HG02884 (cell line): ENCODE results near the gene IKZF3.
"Not testable (repeated sequence)": the region's sequence is repeated elsewhere in the genome, so short reads cannot be mapped to it uniquely, and the experiment has no call there.

ENCODE experiments used
- ATAC-seq: cut with Tn5 transposase; IDR thresholded peaks from one replicate; pipeline ENCODE4 v1.9.1; 2021; ENCODE audit warnings: mild to moderate bottlenecking, moderate library complexity; ENCODE audit not compliant: unreplicated experiment

IKZF3 gene

DNA sequence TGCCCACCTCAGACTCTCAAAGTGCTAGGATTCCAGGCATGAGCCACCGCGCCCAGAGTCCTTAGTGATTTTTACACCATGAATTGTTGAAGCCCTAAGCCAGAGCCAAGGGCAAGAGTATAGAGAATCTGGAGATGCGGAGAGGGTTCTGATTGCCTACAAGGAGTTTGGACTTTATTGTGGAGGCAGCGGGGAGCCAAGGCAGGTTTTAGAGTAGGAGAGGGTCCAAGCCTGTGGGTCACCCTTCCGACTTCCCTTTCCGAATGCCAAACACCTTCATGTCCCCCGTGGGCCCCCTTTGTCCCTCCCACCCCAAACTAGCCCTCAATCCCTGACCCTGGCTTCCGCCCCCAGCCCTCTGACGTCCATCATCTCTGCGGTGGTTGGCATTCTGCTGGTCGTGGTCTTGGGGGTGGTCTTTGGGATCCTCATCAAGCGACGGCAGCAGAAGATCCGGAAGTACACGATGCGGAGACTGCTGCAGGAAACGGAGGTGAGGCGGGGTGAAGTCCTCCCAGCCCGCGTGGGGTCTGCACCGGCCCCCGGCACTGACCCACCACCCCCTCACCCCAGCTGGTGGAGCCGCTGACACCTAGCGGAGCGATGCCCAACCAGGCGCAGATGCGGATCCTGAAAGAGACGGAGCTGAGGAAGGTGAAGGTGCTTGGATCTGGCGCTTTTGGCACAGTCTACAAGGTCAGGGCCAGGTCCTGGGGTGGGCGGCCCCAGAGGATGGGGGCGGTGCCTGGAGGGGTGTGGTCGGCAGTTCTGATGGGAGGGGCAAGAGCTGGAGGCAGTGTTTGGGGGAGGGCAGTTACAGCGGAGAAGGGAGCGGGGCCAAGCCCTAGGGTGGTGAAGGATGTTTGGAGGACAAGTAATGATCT is 140.9 kb downstream of the IKZF3 start:
- no peak for ATAC-seq

DNA sequence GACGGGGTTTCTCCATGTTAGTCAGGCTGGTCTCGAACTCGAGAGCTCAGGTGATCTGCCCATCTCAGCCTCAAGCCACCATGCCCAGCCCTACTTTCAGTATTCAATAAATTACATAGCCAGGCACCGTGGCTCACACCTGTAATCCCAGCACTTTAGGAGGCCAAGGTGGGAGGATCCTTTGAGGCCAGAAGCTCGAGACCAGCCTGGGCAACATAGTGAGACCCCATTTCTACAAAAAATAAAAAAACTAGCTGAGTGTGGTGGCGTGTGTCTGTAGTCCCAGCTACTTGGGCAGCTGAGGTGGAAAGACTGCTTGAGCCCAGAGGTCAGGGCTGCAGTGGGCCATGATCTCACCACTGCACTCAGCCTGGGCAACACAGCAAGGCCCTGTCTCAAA is 142.0 kb downstream of the IKZF3 start:
- ATAC-seq, result no peak

DNA sequence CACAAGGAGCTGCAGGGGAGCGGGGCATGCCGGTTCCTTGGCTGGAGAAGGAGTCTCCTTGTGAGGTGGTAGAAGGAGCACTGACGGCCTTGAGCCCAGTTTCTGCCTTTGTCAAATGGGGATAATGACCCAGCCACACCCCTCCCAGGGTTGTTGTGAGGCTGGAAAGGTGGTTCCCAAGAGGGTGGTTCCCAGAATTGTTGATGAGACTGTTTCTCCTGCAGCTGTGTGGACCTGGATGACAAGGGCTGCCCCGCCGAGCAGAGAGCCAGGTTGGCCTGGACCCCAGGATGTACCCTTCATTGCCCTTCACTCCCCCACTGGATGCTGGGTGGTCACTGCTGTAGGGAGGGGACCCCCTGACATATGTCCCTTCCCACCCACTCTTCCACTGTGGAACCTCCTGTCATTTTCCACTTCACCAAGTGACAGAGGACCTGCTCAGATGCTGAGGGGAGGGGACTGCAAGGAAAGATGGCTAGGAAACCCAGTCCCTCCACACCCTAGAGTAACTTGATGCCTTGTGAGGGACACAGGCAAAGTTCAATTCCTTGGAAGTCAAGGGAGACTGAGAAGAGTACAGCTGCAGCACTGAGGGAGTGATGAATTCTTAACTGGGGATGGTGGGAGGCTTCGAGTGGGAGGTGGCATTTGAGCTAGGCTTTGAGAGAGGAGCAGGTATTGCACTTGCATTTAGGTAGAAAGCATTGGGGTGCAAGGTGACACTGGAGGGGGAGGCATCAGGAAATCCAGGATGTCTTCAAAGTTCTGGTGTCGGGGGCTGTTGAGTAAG is 144.4 kb downstream of the IKZF3 start:
- ATAC-seq, result no peak

DNA sequence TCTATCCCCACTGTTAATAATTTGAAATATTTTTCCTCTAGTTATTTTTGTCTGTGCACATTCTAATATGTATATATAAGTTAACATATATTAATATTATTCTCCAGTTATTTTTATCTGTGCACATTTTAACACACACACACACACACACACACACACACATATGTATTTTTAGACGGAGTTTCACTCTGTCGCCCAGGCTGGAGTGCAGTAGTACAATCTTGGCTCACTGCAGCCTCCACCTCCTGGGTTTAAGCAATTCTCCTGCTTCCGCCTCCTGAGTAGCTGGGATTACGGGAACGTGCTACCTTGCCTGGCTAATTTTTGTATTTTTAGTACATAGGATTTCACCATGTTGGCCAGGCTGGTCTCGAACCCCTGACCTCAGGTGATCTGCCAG is 146.5 kb downstream of the IKZF3 start:
- ATAC-seq, result no peak

DNA sequence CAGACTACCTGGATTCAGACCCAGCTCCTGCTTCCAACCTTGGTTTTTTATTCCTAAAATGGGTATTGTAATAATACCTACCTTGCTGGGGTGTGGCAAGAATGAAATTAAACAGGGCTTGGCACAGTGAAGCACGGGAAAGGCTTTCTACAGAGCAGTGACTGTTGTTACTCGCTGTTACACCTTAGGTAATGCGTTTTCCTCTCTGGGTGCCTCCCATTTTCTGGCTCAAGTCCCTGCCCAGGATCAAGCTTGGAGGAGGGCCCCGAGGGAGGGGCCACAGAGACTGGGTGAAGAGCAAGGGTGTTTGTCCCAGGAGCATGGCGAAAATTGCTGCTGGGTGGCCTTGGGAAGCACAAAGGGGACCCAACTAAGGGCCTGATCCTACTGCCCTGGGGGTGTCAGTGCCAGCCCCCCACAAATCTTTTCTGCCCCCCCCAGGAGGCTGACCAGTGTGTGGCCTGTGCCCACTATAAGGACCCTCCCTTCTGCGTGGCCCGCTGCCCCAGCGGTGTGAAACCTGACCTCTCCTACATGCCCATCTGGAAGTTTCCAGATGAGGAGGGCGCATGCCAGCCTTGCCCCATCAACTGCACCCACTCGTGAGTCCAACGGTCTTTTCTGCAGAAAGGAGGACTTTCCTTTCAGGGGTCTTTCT is 147.1 kb downstream of the IKZF3 start:
- no peak for ATAC-seq

DNA sequence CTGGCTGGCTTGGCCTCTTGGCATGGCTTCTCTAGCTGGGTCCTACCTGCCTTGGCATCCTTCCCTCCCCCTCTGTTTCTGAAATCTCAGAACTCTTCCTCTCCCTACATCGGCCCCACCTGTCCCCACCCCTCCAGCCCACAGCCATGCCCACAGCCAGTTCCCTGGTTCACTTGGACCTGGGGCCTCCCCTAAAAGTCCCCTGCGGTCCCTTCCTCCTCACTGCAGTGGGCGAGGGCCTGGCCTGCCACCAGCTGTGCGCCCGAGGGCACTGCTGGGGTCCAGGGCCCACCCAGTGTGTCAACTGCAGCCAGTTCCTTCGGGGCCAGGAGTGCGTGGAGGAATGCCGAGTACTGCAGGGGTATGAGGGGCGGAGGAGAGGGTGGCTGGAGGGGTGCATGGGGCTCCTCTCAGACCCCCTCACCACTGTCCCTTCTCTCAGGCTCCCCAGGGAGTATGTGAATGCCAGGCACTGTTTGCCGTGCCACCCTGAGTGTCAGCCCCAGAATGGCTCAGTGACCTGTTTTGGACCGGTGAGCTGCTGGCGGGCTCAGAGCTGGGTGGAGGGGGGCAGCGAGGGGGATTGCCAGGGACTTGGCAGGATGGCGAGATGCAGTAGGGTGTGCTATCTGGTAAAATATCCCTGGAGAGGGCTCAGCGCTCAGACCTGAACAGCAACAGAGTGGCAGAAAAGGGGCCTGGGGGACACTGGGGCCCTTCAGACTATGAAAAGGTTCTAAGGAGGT is 147.9 kb downstream of the IKZF3 start:
- no peak for ATAC-seq

DNA sequence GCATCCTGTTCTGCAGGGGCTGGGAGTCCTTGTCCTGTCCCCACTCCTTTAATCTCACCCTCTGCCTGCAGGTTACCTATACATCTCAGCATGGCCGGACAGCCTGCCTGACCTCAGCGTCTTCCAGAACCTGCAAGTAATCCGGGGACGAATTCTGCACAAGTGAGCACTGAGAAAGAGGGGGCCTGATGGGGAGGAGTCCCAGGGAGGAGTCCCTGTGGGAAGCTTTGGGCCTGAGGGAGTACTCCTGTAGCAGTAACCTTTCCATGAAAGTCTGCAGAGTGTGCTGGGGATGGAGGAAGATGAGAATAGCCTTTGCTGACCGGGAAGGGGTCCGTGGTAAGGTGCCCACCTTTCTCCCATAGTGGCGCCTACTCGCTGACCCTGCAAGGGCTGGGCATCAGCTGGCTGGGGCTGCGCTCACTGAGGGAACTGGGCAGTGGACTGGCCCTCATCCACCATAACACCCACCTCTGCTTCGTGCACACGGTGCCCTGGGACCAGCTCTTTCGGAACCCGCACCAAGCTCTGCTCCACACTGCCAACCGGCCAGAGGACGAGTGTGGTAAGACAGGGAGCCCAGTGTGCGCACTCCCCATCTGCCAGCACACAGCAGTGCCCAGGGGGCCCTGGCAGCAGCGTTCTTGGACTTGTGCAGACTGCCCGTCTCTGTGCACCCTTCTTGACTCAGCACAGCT is 148.6 kb downstream of the IKZF3 start:
- ATAC-seq, result no peak

DNA sequence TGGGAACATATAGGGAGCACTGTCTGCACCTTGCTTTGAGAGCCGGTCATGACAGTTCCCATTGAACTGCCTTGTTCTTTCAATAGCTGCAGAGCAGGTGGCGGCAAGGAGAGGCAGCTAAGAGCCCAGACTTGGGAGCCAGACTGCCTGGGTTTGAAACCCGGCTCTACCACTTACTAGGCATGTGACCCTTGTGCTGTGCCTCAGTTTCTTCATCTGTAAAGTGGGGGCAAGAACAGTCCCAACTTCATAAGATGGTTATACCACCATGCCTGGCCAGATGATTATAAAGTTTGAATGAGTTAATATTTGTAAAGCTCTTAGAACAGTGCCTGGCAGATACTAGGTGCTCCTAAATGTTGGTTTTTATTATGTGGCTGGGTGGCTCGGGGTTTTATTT is 149.9 kb downstream of the IKZF3 start:
- no peak for ATAC-seq

DNA sequence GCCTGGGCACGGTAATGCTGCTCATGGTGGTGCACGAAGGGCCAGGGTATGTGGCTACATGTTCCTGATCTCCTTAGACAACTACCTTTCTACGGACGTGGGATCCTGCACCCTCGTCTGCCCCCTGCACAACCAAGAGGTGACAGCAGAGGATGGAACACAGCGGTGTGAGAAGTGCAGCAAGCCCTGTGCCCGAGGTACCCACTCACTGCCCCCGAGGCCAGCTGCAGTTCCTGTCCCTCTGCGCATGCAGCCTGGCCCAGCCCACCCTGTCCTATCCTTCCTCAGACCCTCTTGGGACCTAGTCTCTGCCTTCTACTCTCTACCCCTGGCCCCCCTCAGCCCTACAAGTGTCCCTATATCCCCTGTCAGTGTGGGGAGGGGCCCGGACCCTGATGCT is 152.3 kb downstream of the IKZF3 start:
- no peak for ATAC-seq

DNA sequence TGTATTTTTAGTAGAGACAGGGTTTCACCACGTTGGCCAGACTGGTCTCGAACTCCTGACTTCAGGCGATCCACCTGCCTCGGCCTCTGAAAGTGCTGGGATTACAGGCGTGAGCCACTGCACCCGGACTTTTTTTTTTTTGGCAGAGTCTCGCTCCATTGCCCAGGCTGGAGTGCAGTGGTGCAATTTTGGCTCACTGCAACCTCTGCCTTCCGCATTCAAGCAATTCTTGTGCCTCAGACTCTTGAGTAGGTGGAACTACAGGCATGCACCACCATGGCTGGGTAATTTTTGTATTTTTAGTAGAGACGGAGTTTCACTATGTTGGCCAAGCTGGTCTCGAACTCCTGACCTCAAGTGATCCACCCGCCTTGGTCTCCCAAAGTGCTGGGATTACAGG is 153.0 kb downstream of the IKZF3 start:
- ATAC-seq, result not testable (repeated sequence)

DNA sequence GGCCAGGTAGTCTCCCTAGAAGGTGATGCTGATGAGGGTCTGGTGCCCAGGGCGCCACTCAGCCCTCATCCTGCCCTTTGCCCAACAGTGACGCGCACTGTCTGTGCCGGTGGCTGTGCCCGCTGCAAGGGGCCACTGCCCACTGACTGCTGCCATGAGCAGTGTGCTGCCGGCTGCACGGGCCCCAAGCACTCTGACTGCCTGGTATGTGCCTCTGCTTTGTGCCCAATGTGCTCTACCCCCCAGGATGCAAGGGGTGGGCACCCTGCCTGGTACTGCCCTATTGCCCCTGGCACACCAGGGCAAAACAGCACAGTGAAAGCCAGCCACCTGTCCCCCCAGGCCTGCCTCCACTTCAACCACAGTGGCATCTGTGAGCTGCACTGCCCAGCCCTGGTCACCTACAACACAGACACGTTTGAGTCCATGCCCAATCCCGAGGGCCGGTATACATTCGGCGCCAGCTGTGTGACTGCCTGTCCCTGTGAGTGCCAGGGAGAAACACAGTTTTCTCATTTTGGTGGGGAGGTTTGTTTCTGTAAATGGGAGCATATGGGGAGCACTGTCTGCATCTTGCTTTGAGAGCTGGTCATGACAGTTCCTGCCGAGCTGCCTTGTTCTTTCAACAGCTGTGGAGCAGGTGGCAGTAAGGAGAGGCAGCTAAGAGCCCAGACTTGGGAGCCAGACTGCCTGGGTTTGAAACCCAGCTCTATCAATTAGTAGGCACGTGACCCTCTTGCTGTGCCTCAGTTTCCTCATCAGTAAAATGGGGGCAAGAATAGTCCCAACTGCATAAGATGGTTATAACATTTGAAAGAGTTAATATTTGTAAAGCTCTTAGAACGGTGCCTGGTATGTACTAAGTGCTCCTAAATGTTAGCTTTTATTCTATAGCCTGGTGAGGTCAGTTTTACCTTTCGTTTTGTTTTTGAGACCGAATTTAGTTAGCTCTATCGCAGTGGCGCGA is 153.8 kb downstream of the IKZF3 start:
- ATAC-seq, result no peak

DNA sequence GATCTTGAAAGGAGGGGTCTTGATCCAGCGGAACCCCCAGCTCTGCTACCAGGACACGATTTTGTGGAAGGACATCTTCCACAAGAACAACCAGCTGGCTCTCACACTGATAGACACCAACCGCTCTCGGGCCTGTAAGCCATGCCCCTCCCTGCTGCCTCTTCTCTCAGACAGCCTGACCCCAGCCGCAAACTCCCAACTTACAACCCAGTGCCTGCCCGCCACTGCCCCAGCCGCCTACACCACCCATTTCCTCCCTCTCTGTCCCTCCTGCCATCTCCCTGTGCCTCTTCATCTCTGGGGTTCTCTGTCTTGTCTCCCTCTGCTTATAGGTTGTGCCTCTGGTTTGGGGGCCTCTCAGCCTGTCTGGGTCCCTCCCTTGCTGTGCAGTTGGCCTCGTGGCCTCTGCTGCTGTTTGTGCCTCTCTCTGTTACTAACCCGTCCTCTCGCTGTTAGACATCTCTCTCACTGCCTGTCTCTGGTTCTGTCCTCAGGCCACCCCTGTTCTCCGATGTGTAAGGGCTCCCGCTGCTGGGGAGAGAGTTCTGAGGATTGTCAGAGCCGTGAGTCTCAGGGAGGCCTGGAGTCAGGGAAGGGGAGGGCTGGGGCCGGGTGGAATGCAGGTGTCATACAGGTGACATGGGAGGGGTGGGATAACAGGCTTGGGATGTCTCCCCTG is 154.7 kb downstream of the IKZF3 start:
- ATAC-seq, result no peak
